ENCODE results near the gene SLC6A19.

SLC6A19 gene
- long read RNA-seq: 0 reads

- Histone ChIP-seq H3K4me3 (replicated peaks; ENCODE audit: insufficient read depth, low read length) (no peak within 1 kb of the TSS), H3K27me3 (ENCODE audit: insufficient read depth, poor library complexity, severe bottlenecking) (peaks cover 6% of the 10 kb centered on the region), H3K27ac (replicated peaks) (no peak within 1 kb of the TSS)
- DNase-seq (ENCODE audit: low read depth in 1 of 2, low spot score in 1 of 2): no peak
- TF ChIP-seq CTCF (IDR thresholded peaks at IDR 0.05; ENCODE audit: insufficient read depth, low read length) (no peak), REST (IDR thresholded peaks at IDR 0.05; ENCODE audit: insufficient replicate concordance, low read depth) (no peak), GABPA (IDR thresholded peaks at IDR 0.05; ENCODE audit: low read depth) (no peak), POLR2AphosphoS5 (IDR thresholded peaks at IDR 0.05; ENCODE audit: low read depth) (no peak), SPI1 (IDR thresholded peaks at IDR 0.05; ENCODE audit: borderline replicate concordance, low read depth) (no peak)
These were observed at the start of gene SLC6A19 for GRCh38 chr5:1201327-1202025. SLC6A19 (plus strand) TSS chr5:1201595; CDS start chr5:1201651, 56 bp downstream.

GRCh38 chr5:1152156-1152555 lies 49.2 kb upstream of the SLC6A19 start:
- no peak for TF ChIP-seq REST (IDR thresholded peaks at IDR 0.05; ENCODE audit: insufficient replicate concordance, low read depth)
- DNase-seq (ENCODE audit: low read depth in 1 of 2, low spot score in 1 of 2): no peak
- no peak overlapping the region for H3K27ac ChIP-seq (replicated peaks)

GRCh38 chr5:1152771-1153282 lies 48.6 kb upstream of the SLC6A19 start:
- Histone ChIP-seq H3K27ac (replicated peaks) (no peak overlapping the region), H3K27me3 (ENCODE audit: insufficient read depth, poor library complexity, severe bottlenecking) (peaks cover 23% of the 10 kb centered on the region), H3K4me3 (replicated peaks; ENCODE audit: insufficient read depth, low read length) (no peak overlapping the region)
- TF ChIP-seq POLR2AphosphoS5 (IDR thresholded peaks at IDR 0.05; ENCODE audit: low read depth) (no peak), GABPA (IDR thresholded peaks at IDR 0.05; ENCODE audit: low read depth) (no peak), CTCF (IDR thresholded peaks at IDR 0.05; ENCODE audit: insufficient read depth, low read length) (no peak), REST (IDR thresholded peaks at IDR 0.05; ENCODE audit: insufficient replicate concordance, low read depth) (no peak), SPI1 (IDR thresholded peaks at IDR 0.05; ENCODE audit: borderline replicate concordance, low read depth) (no peak)
- DNase-seq (ENCODE audit: low read depth in 1 of 2, low spot score in 1 of 2): no peak

More at GRCh38 chr5:1152156-1152555, 49.2 kb upstream of the SLC6A19 start:
- Histone ChIP-seq H3K4me3 (replicated peaks; ENCODE audit: insufficient read depth, low read length) (no peak overlapping the region), H3K27me3 (ENCODE audit: insufficient read depth, poor library complexity, severe bottlenecking) (peaks cover 23% of the 10 kb centered on the region)
